CD4-positive, alpha-beta memory T cell (primary cell): Measurements from ENCODE around the gene DHX32. TPM values are rescaled to one million over a fixed set of nuclear protein-coding genes. Genes with fewer than 3 reads are reported as not detected.
"Not testable (repeated sequence)": the region's sequence is repeated elsewhere in the genome, so short reads cannot be mapped to it uniquely, and the experiment has no call there.

Experiments used
- CTCF ChIA-PET: fragments of 350-600 bp; sonication (Branson Sonifier 250); formaldehyde crosslinking; loops from one replicate; lab custom pipeline; 2021; ENCODE audit warnings: inconsistent platforms; ENCODE audit not compliant: partially characterized antibody; lab: Charles Lee
- POLR2A ChIA-PET: fragments of 350-600 bp; sonication (Branson Sonifier 250); formaldehyde crosslinking; loops from one replicate; lab custom pipeline; 2021; ENCODE audit not compliant: partially characterized antibody; lab: Charles Lee
- DNase-seq, 5 donors: peaks; one replicate each; pipeline versions ENCODE4 v3.0.0 to v3.0.0-alpha.2; 2020 to 2022; ENCODE audit warnings: mixed read lengths in 1 of 5
- H3K27ac ChIP-seq: one replicate; pipeline ENCODE4 v1.7.0; 2013; ENCODE audit warnings: low read depth, low read length
- H3K27me3 ChIP-seq: 2 replicates; pipeline ENCODE4 v1.7.0; 2013; ENCODE audit warnings: mild to moderate bottlenecking, low read length, moderate library complexity; ENCODE audit not compliant: insufficient read depth
- H3K36me3 ChIP-seq: 2 replicates; pipeline ENCODE4 v1.7.0; 2013; ENCODE audit warnings: mild to moderate bottlenecking, low read length, moderate library complexity; ENCODE audit not compliant: insufficient read depth
- H3K4me1 ChIP-seq: 2 replicates; pipeline ENCODE4 v1.7.0; 2013; ENCODE audit warnings: mild to moderate bottlenecking, low read length, moderate library complexity; ENCODE audit not compliant: insufficient read depth
- H3K4me3 ChIP-seq, 2 donors: one replicate each; pipeline ENCODE4 v1.7.0; 2013; ENCODE audit warnings: low read length in 2 of 2, mild to moderate bottlenecking in 1 of 2
- H3K9me3 ChIP-seq, 2 donors: one replicate each; pipeline ENCODE4 v1.7.0; 2013; ENCODE audit warnings: low read length in 2 of 2, control low read depth in 1 of 2; ENCODE audit not compliant: control insufficient read depth in 1 of 2
- H3K27ac Mint-ChIP-seq, 7 donors: one replicate each; pipeline ENCODE4 v1.8.0; 2020 to 2021; ENCODE audit warnings: mixed read lengths in 7 of 7, mild to moderate bottlenecking in 6 of 7, inconsistent platforms in 3 of 7, moderate library complexity in 3 of 7
- H3K27me3 Mint-ChIP-seq, 2 donors: one replicate each; pipeline ENCODE4 v1.8.0; 2020 to 2021; ENCODE audit warnings: mixed read lengths in 2 of 2
- H3K36me3 Mint-ChIP-seq, 2 donors: one replicate each; pipeline ENCODE4 v1.8.0; 2020 to 2021; ENCODE audit warnings: mixed read lengths in 2 of 2, inconsistent platforms in 1 of 2, mild to moderate bottlenecking in 1 of 2
- H3K4me1 Mint-ChIP-seq, 4 donors: one replicate each; pipeline ENCODE4 v1.8.0; 2020 to 2021; ENCODE audit warnings: mixed read lengths in 4 of 4, mild to moderate bottlenecking in 1 of 4
- H3K4me3 Mint-ChIP-seq, 8 donors: one replicate each; pipeline ENCODE4 v1.8.0; 2020 to 2021; ENCODE audit warnings: mixed read lengths in 8 of 8, mild to moderate bottlenecking in 7 of 8, moderate library complexity in 6 of 8, inconsistent platforms in 3 of 8
- H3K9me3 Mint-ChIP-seq, 8 donors: one replicate each; pipeline ENCODE4 v1.8.0; 2020 to 2021; ENCODE audit warnings: mixed read lengths in 8 of 8, mild to moderate bottlenecking in 5 of 8, inconsistent platforms in 3 of 8, moderate library complexity in 1 of 8
- intact Hi-C: fragments of 100-400 bp; cut with micrococcal nuclease; formaldehyde crosslinking; loops from one replicate; pipeline ENCODE4 v1.15.1; 2023
- polyA plus RNA-seq, 2 donors: library from polyadenylated mRNA; unstranded; fragments of 300-500 nt; fragmentation: Illumina TruSeq; gene quantifications; one replicate each; pipeline ENCODE4 v1.2.3, GENCODE V29; 2021
- total RNA-seq, 2 experiments: library from RNA; stranded (reverse); gene quantifications; one replicate each; pipeline ENCODE4 v1.2.3, GENCODE V29; 2021

Gene DHX32
- total and polyA plus RNA-seq, 4 experiments from 2014 or later, result 7.1 to 13.3 (median 8.9) TPM

DNA sequence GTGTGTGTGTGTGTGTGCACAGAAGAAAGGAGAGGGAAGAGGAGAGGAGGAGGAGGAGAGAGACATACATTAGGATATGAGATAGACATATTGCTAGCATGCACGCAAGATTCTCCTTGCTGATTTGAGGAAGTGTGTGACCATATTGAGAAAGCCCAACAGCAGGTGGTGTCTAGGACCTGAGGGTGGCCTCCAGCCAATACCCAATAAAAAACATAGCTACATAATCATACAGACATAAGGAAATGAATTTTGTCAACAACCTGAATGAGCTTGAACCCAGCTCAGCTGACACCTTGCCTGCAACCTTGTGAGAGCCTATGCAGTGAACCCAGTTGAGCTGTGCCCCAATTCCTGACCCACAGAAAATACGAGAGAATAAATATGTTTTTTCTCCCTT lies 26.5 kb upstream of the DHX32 start:
- CTCF ChIA-PET, H3K27ac ChIP-seq, POLR2A ChIA-PET, DNase-seq, H3K4me1 Mint-ChIP-seq, H3K27ac Mint-ChIP-seq, H3K4me3 Mint-ChIP-seq, H3K9me3 ChIP-seq, H3K9me3 Mint-ChIP-seq, intact Hi-C loops, H3K36me3 ChIP-seq, H3K36me3 Mint-ChIP-seq, H3K4me3 ChIP-seq, H3K27me3 ChIP-seq, H3K4me1 ChIP-seq: not testable (repeated sequence)
- H3K27me3 Mint-ChIP-seq, result peaks cover 10 to 13% of the 10 kb centered on the region in 2 donors

DNA sequence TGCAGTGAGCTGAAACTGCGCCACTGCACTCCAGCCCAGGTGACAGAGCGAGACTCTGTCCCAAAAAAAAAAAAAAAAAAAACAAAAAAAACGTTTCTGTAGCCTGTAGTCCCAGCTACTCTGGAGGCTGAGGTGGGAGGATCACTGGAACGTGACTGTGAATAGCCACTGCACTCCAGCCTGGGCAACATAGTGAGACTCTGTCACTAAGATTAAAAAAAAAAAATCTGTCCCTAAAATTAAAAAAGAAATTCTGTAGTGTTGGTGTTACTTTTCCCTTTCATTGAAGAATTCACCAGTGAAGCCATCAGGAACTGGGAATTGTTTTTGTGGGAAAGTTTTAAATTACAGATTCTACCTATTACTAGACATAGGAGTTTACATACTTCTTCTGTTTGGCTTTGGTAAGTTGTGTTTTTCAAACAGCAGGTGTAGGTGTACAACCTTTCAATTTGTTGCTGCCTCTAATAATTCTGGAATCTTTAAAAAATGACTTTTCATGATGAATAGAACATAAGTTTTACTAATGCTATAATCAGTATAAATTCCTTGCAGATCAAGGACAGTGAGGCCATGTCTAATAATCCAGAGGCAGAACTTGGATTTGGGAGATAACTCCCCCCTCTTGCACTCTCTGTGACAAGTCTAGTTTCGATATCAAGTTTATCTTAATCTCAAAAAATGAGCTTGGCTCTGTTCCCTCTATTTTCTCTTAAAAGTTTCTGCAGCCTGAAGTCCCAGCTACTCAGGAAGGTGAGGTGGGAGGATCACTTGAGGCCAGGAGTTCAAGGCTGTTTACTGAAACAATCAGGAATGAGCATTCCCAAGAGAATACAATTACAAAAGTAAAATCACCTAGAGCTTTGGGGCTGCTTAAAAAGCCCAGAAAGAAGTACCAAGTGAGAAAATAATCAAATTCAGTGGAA lies 24.2 kb upstream of the DHX32 start:
- H3K36me3 ChIP-seq, H3K27ac Mint-ChIP-seq, H3K4me3 ChIP-seq, H3K27me3 ChIP-seq, POLR2A ChIA-PET, H3K27ac ChIP-seq, intact Hi-C loops, H3K4me3 Mint-ChIP-seq, CTCF ChIA-PET, H3K9me3 ChIP-seq, H3K9me3 Mint-ChIP-seq, H3K4me1 ChIP-seq, H3K36me3 Mint-ChIP-seq, DNase-seq, H3K4me1 Mint-ChIP-seq: not testable (repeated sequence)
- H3K27me3 Mint-ChIP-seq, result peaks cover 3 to 15% of the 10 kb centered on the region in 2 donors

DNA sequence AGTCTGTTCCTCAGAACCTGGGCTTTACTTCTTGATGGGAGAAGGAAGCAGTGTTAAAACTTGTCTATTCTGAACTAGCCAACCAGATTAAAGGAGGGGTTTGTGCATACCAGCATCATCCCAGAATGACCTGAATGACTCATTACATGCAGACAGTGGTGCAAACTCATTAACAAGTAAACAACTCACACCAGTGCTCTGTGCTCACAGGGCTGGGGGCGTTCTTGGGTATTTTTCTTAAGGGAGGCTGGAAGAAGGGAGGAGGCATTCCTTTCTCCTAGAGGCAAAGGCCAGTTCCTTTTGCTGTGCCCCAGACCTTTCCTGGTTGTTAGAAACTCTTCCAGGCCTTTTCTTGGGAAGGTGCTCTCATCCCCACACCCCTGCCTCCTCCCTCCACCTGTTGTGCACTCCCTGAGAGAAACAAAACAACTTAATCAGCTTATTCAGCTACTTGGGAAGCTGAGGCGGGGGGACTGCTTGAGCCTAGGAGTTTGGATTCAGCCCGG lies 22.1 kb upstream of the DHX32 start:
- H3K36me3 ChIP-seq, H3K4me1 ChIP-seq, CTCF ChIA-PET, H3K4me3 Mint-ChIP-seq, H3K27me3 ChIP-seq, H3K4me1 Mint-ChIP-seq, H3K27ac ChIP-seq, POLR2A ChIA-PET, intact Hi-C loops, H3K9me3 ChIP-seq, H3K27ac Mint-ChIP-seq, H3K4me3 ChIP-seq, H3K36me3 Mint-ChIP-seq, H3K9me3 Mint-ChIP-seq, DNase-seq: not testable (repeated sequence)
- H3K27me3 Mint-ChIP-seq, result peaks cover 7 to 16% of the 10 kb centered on the region in 2 donors

DNA sequence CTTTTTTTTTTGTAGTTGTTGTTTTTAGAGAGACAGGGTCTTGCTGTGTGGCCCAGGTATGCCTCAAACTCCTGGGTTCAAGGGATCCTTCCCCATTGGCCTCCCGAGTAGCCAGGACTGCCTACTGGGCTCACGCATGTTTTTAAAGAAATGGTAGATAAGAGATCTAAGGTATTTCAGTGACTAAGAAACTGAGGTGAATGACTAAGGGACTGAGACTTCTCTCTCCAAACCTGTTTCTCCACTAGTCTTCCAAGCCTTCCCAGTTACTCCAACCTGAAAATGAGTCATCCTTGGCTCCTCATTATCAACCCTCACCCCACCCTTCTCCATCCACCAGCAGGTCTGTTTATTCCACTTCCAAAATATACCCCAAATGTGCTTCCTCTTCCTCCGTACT lies 19.9 kb upstream of the DHX32 start:
- POLR2A ChIA-PET, DNase-seq, H3K4me3 Mint-ChIP-seq, CTCF ChIA-PET, intact Hi-C loops, H3K4me1 Mint-ChIP-seq, H3K4me1 ChIP-seq, H3K36me3 Mint-ChIP-seq, H3K27ac Mint-ChIP-seq, H3K4me3 ChIP-seq, H3K27me3 ChIP-seq, H3K9me3 ChIP-seq, H3K36me3 ChIP-seq, H3K27ac ChIP-seq: not testable (repeated sequence)
- H3K9me3 Mint-ChIP-seq, result peaks cover 0 to 11% (median 3%) of the 10 kb centered on the region in 8 donors
- peaks cover 13 to 15% of the 10 kb centered on the region in 2 donors for H3K27me3 Mint-ChIP-seq

GRCh38 chr10:125897317-125897716 lies 16.2 kb upstream of the DHX32 start:
- H3K27ac ChIP-seq, POLR2A ChIA-PET, H3K36me3 Mint-ChIP-seq, DNase-seq, CTCF ChIA-PET, H3K9me3 ChIP-seq, H3K4me3 ChIP-seq, H3K36me3 ChIP-seq, H3K27me3 ChIP-seq, intact Hi-C loops, H3K4me1 ChIP-seq, H3K9me3 Mint-ChIP-seq: not testable (repeated sequence)
- peak overlapping the region; percentile 87 to 91 (median 90) for H3K4me3 Mint-ChIP-seq
- H3K4me1 Mint-ChIP-seq, result peaks cover 6 to 19% (median 16%) of the 10 kb centered on the region in 4 donors
- H3K27ac Mint-ChIP-seq, result peak overlapping the region in 4 of 7 donors; percentile 3 to 78 (median 34)
- H3K27me3 Mint-ChIP-seq, result peaks cover 9 to 20% of the 10 kb centered on the region in 2 donors

- Histone ChIP-seq H3K4me3 (peak within 1 kb of the TSS; percentile 23 to 29), H3K27ac (peak within 1 kb of the TSS; percentile 15)
- Mint-ChIP-seq H3K27ac (peak within 1 kb of the TSS; percentile 45 to 96 (median 87)), H3K27me3 (peaks cover 8 to 20% of the 10 kb centered on the region in 2 donors), H3K4me3 (peak within 1 kb of the TSS; percentile 87 to 96 (median 92)), H3K4me1 (peaks cover 6 to 19% (median 16%) of the 10 kb centered on the region in 4 donors)
- H3K27me3 ChIP-seq, CTCF ChIA-PET, POLR2A ChIA-PET, H3K4me1 ChIP-seq, H3K36me3 Mint-ChIP-seq, H3K9me3 ChIP-seq, H3K36me3 ChIP-seq, H3K9me3 Mint-ChIP-seq: not testable (repeated sequence)
- intact Hi-C loops, result loop anchor here (1.0 kb wide), 1 partner anchor 73 kb away; the partner anchor contains the start of genes BCCIP and UROS
- peak; percentile 70 to 79 (median 75) for DNase-seq
These were observed 15.2 kb upstream of the DHX32 start, which contains the start of gene FANK1 for GRCh38 chr10:125896088-125896934. Gene FANK1 (plus strand): TSS chr10:125896564. CDS start chr10:125896643, 79 bp downstream.
